GM23248 (cell line): ENCODE data around the gene TNPO3. TPM values are rescaled to one million over a fixed set of nuclear protein-coding genes. Genes with fewer than 3 reads are reported as not detected.

ENCODE experiments used
- DNase-seq: peaks from one replicate; pipeline ENCODE4 v3.0.0-alpha.2; 2015
- H2AFZ ChIP-seq: fragments of 200-600 bp; sonication (generic); 2 replicates; pipeline ENCODE4 v1.6.1; 2016; ENCODE audit warnings: antibody characterized with exemption
- H3F3A ChIP-seq: fragments of 200-600 bp; sonication (generic); 2 replicates; pipeline ENCODE4 v1.6.1; 2016; ENCODE audit warnings: mild to moderate bottlenecking, antibody characterized with exemption, mixed run types; ENCODE audit not compliant: insufficient read depth
- H3K27ac ChIP-seq: fragments of 200-600 bp; sonication (generic); 2 replicates; pipeline ENCODE4 v1.5.1; 2016; ENCODE audit warnings: mild to moderate bottlenecking
- H3K27me3 ChIP-seq: fragments of 200-600 bp; sonication (generic); replicated peaks from 2 replicates; pipeline ENCODE4 v1.6.1; 2016; ENCODE audit warnings: mild to moderate bottlenecking; ENCODE audit not compliant: insufficient read depth
- H3K36me3 ChIP-seq: fragments of 200-600 bp; sonication (generic); 2 replicates; pipeline ENCODE4 v1.6.1; 2016; ENCODE audit warnings: low read depth, mild to moderate bottlenecking
- H3K4me1 ChIP-seq: fragments of 200-600 bp; sonication (generic); 2 replicates; pipeline ENCODE4 v1.6.1; 2016; ENCODE audit warnings: mild to moderate bottlenecking; ENCODE audit not compliant: insufficient read depth
- H3K4me2 ChIP-seq: fragments of 200-600 bp; sonication (generic); one replicate; pipeline ENCODE4 v1.6.1; 2016; ENCODE audit warnings: mild to moderate bottlenecking; ENCODE audit not compliant: unreplicated experiment
- H3K4me3 ChIP-seq: fragments of 200-600 bp; sonication (generic); 2 replicates; pipeline ENCODE4 v1.5.1; 2016; ENCODE audit warnings: mild to moderate bottlenecking
- H3K79me2 ChIP-seq: fragments of 200-600 bp; sonication (generic); 2 replicates; pipeline ENCODE4 v1.6.1; 2016; ENCODE audit warnings: mild to moderate bottlenecking; ENCODE audit not compliant: insufficient read depth
- H3K9ac ChIP-seq: fragments of 200-600 bp; sonication (generic); 2 replicates; pipeline ENCODE4 v1.6.1; 2016; ENCODE audit warnings: mild to moderate bottlenecking
- H3K9me2 ChIP-seq: fragments of 200-600 bp; sonication (generic); 2 replicates; pipeline ENCODE4 v1.6.1; 2016; ENCODE audit warnings: mixed run types, mild to moderate bottlenecking, moderate library complexity; ENCODE audit not compliant: insufficient read depth
- H3K9me3 ChIP-seq: fragments of 200-600 bp; sonication (generic); one replicate; pipeline ENCODE4 v1.6.1; 2017; ENCODE audit warnings: low read depth
- H4K20me1 ChIP-seq: fragments of 200-600 bp; sonication (generic); 2 replicates; pipeline ENCODE4 v1.6.0; 2016; ENCODE audit not compliant: insufficient read depth
- EZH2 ChIP-seq: fragments of 200-600 bp; sonication (generic); IDR thresholded peaks from 2 replicates; pipeline ENCODE4 v1.6.1; 2018; ENCODE audit warnings: antibody characterized with exemption, mild to moderate bottlenecking; ENCODE audit not compliant: insufficient read depth, poor library complexity, severe bottlenecking
- EZH2phosphoT487 ChIP-seq: fragments of 200-600 bp; sonication (generic); IDR thresholded peaks from 2 replicates; pipeline ENCODE4 v1.6.1; 2018; ENCODE audit warnings: antibody characterized with exemption, moderate library complexity, mild to moderate bottlenecking, low read depth; ENCODE audit not compliant: insufficient read depth
- WGBS, 2 experiments: methylation state at CpG; one replicate each; pipeline ENCODE4 v1.1.6; 2015 to 2017; ENCODE audit warnings: low lambda C conversion rate in 2 of 2, low coverage in 1 of 2; ENCODE audit errors: missing lambda C conversion rate in 2 of 2; 5-methylcytosine and 5-hydroxymethylcytosine counted together
- in situ Hi-C: fragments of 300-500 bp; cut with MboI; formaldehyde crosslinking; loops from 2 replicates; pipeline ENCODE4 v1.15.0; 2020
- polyA plus RNA-seq: library from polyadenylated mRNA; unstranded; fragments of >200 nt; fragmentation: Nextera tagmentation; extraction: Ambion mirVana; gene quantifications from 2 replicates; pipeline ENCODE4 v1.2.1, GENCODE V29; 2016
- total RNA-seq: library from RNA; depleted of rRNA; stranded (reverse); fragments of >200 nt; shearing (Covaris generic); gene quantifications from 2 replicates; pipeline ENCODE4 v1.2.3, GENCODE V29; 2014

Gene TNPO3
- total and polyA plus RNA-seq, 2 experiments from 2014 or later: 31.6 to 41.9 TPM

GRCh38 chr7:128951296-128951695 is 103.6 kb downstream of the TNPO3 start:
- no peak overlapping the region for H3K4me3 ChIP-seq
- WGBS, 2 experiments: 66 to 67% methylated on average over 5 of the region's 5 CpGs
- in situ Hi-C loops: no loop called here
- H3K36me3 ChIP-seq: peaks cover 10% of the 10 kb centered on the region; the same call in 1 of the 2 replicates
- no peak overlapping the region for H3K27ac ChIP-seq
- no peaks in the 10 kb centered on the region for H3K27me3 ChIP-seq
- no peak overlapping the region for H3K4me2 ChIP-seq
- H3K4me1 ChIP-seq: 0 out of 2 replicates have a peak, but pooled peaks cover 8% of the 10 kb centered on the region
- no peaks in the 10 kb centered on the region for H3K9me3 ChIP-seq
- no peaks in the 10 kb centered on the region for H4K20me1 ChIP-seq
- no peak overlapping the region for H2AFZ ChIP-seq
- no peak for TF ChIP-seq EZH2phosphoT487
- TF ChIP-seq EZH2: no peak
- H3F3A ChIP-seq: peaks cover 8% of the 10 kb centered on the region; the same call in 1 of the 2 replicates
- H3K9ac ChIP-seq: no peak overlapping the region
- no peaks in the 10 kb centered on the region for H3K79me2 ChIP-seq
- H3K9me2 ChIP-seq: no peaks in the 10 kb centered on the region
- DNase-seq: no peak

GRCh38 chr7:128948976-128949760 is 105.7 kb downstream of the TNPO3 start:
- Histone ChIP-seq H3K79me2 (no peaks in the 10 kb centered on the region), H3K27ac (no peak overlapping the region), H3K36me3 (peaks cover 4% of the 10 kb centered on the region; the same call in 1 of the 2 replicates), H3K4me1 (no peaks in the 10 kb centered on the region), H3K9me2 (no peaks in the 10 kb centered on the region), H3K9ac (no peak overlapping the region), H2AFZ (no peak overlapping the region), H4K20me1 (no peaks in the 10 kb centered on the region), H3K4me2 (no peak overlapping the region), H3K9me3 (no peaks in the 10 kb centered on the region), H3K27me3 (no peaks in the 10 kb centered on the region), H3F3A (no peaks in the 10 kb centered on the region), H3K4me3 (no peak overlapping the region)
- no peak for DNase-seq
- in situ Hi-C loops: no loop called here
- TF ChIP-seq EZH2 (no peak), EZH2phosphoT487 (no peak)
- 98 to 99% methylated on average over 4 of the region's 4 CpGs for WGBS, 2 experiments

- DNase-seq: peak; percentile 14
- no peaks in the 10 kb centered on the region for H3K27me3 ChIP-seq
- H3K4me3 ChIP-seq: no peak overlapping the region
- in situ Hi-C loops: no loop called here
- 81 to 82% methylated on average over 10 to 12 of the region's 12 CpGs for WGBS, 2 experiments
- H2AFZ ChIP-seq: no peak overlapping the region
- TF ChIP-seq EZH2phosphoT487: no peak
- no peak for TF ChIP-seq EZH2
- H3F3A ChIP-seq: no peaks in the 10 kb centered on the region
- H3K4me1 ChIP-seq: no peaks in the 10 kb centered on the region
- H3K9me3 ChIP-seq: no peaks in the 10 kb centered on the region
- no peaks in the 10 kb centered on the region for H4K20me1 ChIP-seq
- H3K4me2 ChIP-seq: no peak overlapping the region
- peaks cover 4% of the 10 kb centered on the region; the same call in 1 of the 2 replicates for H3K36me3 ChIP-seq
- H3K27ac ChIP-seq: no peak overlapping the region
- no peaks in the 10 kb centered on the region for H3K9me2 ChIP-seq
- no peak overlapping the region for H3K9ac ChIP-seq
- no peaks in the 10 kb centered on the region for H3K79me2 ChIP-seq
Observed at GRCh38 chr7:128948312-128948973, 106.5 kb downstream of the TNPO3 start.

- no peak for TF ChIP-seq EZH2phosphoT487
- no peak for TF ChIP-seq EZH2
- Histone ChIP-seq H2AFZ (no peak overlapping the region), H3K79me2 (no peaks in the 10 kb centered on the region), H4K20me1 (no peaks in the 10 kb centered on the region), H3K4me2 (no peak overlapping the region), H3K4me3 (no peak overlapping the region), H3K27me3 (no peaks in the 10 kb centered on the region), H3F3A (no peaks in the 10 kb centered on the region), H3K36me3 (peaks cover 1% of the 10 kb centered on the region; the same call in 1 of the 2 replicates), H3K9ac (no peak overlapping the region), H3K9me3 (no peaks in the 10 kb centered on the region), H3K27ac (no peak overlapping the region), H3K4me1 (no peaks in the 10 kb centered on the region), H3K9me2 (no peaks in the 10 kb centered on the region)
- WGBS, 2 experiments: 78% methylated on average over 9 of the region's 9 CpGs
- in situ Hi-C loops: no loop called here
- DNase-seq: peak; percentile 30
Observed at GRCh38 chr7:128947854-128948253, 107.1 kb downstream of the TNPO3 start.
